HG03469 (cell line): ENCODE data around the gene CELA3A.
"Not testable (repeated sequence)": the region's sequence is repeated elsewhere in the genome, so short reads cannot be mapped to it uniquely, and the experiment has no call there.

Experiments
- ATAC-seq: cut with Tn5 transposase; IDR thresholded peaks from one replicate; pipeline ENCODE4 v1.9.1; 2021; ENCODE audit warnings: mild to moderate bottlenecking, moderate library complexity, moderate number of reproducible peaks; ENCODE audit not compliant: unreplicated experiment

Gene CELA3A

DNA sequence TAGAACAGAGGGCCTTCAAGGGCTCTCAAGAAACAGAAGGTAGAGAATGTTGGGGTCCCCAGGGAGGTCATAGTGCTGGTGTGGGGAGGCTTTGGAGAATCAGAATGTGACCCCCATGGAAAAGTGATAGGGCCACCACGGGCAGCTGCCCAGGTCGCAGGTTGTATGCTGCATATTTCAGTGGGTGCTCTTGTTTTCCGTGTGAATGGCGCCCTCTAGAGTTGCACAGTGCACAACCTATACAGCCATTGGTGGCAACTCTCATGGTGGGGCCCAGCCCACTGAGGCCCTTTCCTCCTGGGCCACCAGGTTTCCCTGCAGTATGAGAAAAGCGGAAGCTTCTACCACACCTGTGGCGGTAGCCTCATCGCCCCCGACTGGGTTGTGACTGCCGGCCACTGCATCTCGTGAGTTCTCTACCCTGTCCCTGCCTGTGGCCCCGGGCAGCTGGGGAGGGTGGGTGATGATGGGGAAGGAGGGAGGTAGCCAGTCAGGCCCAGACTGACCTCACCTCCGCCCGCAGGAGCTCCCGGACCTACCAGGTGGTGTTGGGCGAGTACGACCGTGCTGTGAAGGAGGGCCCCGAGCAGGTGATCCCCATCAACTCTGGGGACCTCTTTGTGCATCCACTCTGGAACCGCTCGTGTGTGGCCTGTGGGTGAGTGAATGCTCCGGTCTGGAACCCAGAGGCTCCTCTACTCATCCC is 20.8 kb upstream of the CELA3A start:
- ATAC-seq, result not testable (repeated sequence)

DNA sequence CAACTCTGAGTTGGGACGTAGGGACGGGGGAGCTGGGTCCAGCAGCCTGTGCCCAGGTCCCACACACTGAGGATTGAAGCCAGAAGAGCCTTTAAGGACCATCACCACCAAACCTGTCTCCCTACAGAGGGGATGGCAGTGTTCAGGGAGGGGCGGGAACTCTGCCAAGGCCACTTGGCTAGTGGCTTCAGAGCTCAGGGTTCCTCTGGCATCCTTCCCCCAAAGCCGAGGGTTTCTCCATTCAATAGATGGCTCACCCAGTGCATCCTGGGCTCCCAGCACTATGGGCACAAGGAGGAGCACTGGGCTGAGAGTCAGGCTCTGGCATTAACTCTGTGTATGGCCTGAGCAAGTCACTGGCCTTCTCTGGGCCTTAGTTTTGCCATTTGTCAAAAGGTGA is 20.2 kb upstream of the CELA3A start:
- ATAC-seq, result not testable (repeated sequence)

DNA sequence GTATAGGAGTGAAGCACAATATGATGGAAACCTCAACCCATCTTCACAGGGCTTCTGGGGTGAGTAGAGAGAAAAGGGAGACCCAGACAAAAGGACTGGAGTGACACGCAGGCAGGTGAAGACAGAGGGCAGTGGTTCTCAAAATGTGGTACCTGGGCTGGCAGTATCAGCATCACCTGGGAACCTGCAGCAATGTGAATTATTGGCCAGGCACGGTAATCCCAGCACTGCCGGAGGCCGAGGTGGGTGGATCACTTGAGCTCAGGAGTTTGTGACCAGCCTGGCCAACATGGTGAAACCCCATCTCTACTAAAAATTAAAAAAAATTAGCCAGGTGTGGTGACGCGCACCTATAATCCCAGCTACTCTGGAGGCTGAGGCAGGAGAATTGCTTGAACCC is 19.3 kb upstream of the CELA3A start:
- not testable (repeated sequence) for ATAC-seq

DNA sequence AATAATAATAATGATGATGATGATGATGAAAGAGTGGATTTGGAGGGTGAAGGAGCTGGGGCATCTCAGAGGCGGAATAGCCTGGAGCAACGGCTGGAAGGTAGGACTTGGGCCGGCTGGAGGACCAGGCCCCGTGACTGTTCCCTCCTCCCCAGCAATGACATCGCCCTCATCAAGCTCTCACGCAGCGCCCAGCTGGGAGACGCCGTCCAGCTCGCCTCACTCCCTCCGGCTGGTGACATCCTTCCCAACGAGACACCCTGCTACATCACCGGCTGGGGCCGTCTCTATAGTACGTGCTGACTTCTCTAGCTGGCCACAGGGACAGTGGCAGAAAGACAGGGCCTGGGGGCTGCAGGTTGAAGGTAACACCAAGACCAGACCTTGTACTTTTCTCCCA is 17.9 kb upstream of the CELA3A start:
- ATAC-seq, result not testable (repeated sequence)

DNA sequence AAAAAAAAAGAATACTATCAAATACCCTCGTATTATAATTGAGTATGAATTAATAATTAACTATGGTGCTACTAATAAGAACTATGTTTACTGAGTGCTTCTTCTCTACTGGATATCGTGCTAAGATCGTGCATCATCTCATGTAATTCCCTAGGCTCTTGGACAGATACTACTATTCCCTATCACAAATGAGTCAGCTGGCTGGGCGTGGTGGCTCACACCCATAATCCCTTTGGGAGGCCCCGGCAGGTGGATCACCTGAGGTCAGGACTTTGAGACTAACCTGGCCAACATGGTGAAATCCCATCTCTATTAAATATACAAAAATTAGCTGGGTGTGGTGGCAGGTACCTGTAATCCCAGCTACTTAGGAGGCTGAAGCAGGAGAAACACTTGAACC is 15.6 kb upstream of the CELA3A start:
- not testable (repeated sequence) for ATAC-seq

DNA sequence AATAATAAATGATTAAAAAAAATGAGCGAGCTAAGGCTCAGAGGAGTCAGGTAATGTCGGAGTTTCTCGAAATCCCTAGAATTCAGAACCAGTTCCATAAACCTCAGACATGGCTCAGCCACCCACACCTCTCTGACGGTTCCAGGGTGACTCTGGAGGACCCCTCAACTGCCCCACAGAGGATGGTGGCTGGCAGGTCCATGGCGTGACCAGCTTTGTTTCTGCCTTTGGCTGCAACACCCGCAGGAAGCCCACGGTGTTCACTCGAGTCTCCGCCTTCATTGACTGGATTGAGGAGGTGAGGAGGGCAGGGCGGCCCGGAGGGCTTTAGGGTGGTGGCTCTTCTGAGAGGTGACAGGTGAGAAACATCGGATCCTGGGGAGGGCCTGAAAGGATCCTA is 15.1 kb upstream of the CELA3A start:
- not testable (repeated sequence) for ATAC-seq

DNA sequence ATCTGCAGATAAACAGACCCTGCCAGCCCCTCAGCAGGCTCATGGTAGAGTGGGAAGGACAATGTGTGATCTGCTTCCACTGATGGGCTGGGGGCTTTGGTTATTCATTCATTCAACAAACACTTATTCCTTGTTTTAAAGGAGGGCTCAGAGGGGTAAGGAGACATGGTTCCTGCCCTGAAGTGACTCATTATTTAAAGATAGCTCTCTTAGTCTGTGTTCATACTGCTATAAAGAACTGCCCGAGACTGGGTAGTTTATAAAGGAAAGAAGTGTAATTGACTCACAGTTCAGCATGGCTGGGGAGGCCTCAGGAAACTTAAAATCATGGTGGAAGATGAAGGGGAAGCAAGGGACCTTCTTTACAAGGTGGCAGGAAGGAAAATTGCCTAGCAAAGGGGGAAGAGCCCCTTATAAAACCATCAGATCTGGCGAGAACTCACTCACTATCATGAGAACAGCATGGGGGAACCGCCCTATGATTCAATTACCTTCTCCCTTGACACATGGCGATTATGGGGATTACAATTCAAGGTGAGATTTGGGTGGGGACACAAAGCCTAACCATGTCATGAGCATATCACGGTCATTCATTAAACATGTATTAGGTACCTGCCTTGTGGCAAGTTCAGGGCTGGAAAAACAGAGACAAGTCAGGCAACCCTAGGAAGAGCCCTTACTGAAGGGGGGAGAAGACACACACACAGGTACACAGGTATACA is 11.6 kb upstream of the CELA3A start:
- not testable (repeated sequence) for ATAC-seq

DNA sequence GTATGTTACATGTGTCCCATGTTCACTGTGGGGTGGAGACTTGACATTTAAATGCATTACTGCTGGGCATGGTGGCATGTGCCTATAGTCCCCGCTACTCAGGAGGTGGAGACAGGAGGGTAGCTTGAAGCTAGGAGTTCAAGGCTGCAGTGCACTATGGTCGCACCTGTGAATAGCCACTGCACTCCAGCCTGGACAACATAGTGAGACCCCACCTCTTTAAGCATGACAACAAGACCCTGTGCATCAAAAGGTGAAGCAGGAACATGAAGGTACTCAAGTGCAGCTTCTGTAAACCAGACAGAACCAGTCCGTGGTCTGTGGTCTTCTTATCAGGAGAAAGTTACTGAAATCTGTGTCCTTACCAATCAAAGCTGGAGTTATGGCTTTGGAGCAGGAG is 9.3 kb upstream of the CELA3A start:
- not testable (repeated sequence) for ATAC-seq

DNA sequence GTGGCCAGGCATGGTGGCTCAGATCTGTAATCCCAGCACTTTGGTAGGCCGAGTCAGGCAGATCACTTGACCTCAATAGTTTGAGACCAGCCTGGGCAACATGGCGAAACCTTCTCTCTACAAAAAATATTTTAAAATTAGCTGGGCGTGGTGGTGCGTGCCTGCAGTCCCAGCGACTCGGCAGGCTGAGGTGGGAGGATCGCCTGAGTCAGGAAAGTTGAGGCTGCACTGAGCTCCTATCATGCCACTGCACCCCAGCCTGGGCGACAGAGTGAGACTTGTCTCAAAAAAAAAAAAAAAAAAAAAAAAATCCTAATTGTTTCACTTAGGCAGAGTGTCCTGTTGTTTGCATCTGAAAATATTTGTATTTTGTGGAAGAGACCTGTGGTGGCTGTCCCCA is 6.7 kb upstream of the CELA3A start:
- ATAC-seq, result not testable (repeated sequence)

DNA sequence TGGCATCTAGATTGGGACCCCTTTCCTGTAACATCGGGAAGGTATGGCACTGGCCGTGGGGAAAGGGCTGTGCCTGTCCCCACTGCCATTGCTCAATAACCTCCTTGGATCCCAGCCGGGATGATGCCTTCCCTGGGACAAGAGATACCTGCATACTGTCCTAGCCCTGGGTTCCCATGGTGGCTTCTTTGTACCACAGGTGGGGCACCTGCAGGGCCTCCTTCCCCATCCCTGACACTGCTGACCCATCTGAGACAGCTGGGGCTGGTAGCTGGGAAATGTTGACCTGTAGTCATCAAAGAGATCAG is 4.8 kb upstream of the CELA3A start:
- ATAC-seq, result not testable (repeated sequence)

DNA sequence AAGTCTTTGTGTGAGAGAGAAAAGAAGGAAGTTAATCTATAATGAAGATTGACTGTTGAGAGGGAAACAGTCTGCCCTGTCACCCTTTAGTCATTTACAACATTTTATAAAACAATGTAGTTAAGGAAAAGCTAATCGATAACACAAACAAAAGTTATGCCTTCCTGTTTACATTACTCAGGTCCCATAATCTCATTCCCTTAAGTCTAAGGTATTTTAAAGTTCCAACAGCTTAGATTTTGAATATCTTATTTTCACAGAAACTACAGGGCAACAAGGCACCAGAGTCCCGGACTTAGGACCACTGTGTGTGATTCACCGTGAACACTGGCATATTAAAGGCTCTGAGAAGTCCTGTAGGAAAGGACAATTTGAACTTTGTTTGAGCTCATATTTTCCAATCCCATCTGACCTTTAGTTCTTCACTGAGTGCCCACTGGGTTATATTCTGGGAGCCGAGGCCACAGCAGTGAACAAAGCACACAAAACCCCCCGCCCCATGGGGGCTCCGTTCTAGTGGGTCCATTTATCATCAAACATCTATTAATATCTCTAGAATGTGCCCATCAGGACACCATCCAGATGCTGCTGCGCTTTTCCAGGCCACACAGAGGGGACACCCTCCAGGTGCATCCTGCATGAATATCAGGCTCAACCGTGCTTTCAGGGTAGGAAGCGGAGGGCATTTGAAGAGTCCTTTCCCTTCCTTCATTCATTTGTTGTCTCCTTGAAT is 3.4 kb upstream of the CELA3A start:
- ATAC-seq, result not testable (repeated sequence)

DNA sequence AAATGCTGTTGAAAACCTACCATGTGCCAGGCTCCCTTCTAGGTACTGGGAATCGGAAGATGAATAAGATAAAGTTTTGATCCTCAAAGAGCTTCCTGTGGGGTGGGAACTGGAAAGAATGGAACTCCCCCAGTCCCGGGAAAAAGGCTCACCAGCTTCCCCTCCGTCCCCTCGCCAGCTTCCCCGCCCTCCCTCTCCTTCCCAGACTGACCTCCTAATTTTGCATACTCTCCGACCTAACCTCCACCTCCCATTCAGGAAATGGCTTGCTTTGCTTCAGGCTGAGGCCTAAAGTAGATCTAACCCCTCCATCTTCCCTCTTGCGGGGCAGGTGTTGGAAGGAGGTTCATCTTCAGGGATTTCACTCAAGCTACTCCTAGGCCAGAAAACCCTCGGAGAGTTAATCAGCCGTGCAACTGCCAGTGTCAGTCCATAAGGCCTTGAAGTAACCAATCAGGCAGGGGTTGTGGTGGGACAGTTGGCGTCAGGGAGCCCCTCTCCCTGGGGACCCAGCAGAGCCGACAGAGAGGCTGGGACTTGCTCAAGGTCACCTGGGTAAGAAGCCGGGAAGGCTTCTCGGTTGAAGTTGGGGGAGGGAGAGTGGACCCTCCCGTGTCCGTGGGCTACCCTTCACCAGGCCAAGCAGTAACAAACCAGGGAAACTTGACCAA is 2.7 kb upstream of the CELA3A start:
- not testable (repeated sequence) for ATAC-seq

DNA sequence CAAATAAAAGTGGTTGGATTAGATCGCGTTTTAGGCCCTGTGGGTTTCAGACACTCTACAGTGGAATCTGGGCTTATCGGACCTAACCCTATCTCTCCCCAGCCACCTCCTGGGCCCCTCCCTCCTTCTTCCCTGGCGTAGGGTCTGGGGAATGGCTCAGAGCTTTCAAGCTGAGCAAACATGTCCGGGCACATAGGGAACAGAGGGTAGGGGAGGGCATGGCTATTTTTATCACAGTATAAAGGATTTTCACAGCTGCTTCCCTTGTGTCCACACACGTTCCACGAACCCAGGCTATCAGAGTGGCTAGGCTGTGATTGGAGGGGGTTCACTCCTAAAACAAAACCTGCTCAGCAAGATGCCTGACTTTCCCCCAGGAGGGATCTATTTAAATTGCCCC is 1.8 kb upstream of the CELA3A start:
- ATAC-seq, result not testable (repeated sequence)

DNA sequence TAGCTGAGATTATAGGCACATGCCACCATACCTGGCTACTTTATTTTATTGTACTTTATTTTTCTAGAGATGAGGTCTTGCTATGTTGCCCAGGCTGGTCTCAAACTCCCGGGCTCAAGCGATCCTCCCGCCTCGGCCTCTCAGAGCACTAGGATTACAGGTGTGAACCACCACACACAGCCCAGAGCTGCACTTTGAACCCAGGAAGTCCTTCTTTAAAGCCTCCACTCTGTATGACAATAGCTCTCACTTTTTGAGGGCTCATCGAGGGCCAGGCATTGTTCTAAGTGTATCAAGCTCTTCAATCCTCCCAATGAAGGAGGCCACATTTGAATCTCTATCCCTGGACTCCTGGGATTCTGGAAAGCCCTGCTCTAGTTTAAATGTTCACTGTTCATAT is 1.0 kb downstream of the CELA3A start:
- ATAC-seq, result not testable (repeated sequence)

DNA sequence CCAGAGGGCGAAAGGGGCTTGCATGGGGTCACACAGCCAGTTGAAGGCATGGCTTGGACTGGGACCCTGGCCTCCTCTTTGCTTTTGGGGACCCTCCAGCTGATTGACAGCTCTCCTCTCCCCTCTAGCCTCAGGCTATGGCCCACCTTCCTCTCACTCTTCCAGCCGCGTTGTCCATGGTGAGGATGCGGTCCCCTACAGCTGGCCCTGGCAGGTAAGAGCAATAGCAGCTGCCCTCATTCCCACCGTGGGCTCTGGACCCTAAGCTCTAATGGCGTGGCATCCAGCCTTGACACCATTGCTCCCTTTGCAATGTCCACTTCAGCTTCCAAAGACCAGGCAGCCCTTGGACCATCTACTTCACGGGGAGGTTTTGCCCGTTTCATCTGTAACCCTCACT is 1.4 kb downstream of the CELA3A start:
- not testable (repeated sequence) for ATAC-seq

DNA sequence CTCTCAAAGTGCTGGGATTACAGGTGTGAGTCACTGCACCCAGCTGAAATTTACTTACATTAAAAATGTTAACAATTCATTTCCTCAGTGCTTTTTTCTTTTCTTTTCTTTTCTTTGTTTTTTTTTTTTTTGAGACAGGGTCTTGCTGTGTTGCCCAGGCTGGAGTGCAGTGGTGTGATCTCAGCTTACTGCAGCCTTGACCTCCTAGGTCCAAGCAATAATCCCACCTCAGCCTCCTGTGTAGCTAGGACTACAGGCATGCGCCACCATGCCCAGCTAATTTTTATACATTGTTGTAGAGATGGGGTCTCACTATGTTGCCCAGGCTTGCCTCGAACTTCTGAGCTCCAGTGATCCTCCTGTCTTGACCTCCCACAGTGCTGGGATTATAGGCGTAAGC is 2.5 kb downstream of the CELA3A start:
- not testable (repeated sequence) for ATAC-seq

DNA sequence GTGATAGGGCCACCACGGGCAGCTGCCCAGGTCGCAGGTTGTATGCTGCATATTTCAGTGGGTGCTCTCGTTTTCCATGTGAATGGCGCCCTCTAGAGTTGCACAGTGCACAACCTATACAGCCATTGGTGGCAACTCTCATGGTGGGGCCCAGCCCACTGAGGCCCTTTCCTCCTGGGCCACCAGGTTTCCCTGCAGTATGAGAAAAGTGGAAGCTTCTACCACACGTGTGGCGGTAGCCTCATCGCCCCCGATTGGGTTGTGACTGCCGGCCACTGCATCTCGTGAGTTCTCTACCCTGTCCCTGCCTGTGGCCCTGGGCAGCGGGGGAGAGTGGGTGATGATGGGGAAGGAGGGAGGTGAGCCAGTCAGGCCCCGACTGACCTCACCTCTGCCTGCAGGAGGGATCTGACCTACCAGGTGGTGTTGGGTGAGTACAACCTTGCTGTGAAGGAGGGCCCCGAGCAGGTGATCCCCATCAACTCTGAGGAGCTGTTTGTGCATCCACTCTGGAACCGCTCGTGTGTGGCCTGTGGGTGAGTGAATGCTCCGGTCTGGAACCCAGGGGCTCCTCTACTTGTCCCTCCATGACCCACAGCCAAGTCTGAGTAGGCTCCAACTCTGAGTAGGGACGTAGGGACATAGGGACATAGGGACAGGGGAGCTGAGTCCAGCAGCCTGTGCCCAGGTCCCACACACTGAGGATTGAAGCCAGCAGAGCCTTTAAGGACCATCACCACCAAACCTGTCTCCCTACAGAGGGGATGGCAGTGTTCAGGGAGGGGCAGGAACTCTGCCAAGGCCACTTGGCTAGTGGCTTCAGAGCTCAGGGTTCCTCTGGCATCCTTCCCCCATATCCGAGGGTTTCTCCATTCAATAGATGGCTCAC is 4.0 kb downstream of the CELA3A start:
- ATAC-seq, result not testable (repeated sequence)

DNA sequence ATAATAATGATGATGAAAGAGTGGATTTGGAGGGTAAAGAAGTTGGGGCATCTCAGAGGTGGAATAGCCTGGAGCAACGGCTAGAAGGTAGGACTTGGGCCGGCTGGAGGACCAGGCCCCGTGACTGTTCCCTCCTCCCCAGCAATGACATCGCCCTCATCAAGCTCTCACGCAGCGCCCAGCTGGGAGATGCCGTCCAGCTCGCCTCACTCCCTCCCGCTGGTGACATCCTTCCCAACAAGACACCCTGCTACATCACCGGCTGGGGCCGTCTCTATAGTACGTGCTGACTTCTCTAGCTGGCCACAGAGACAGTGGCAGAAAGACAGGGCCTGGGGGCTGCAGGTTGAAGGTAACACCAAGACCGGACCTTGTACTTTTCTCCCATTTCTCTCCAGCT is 5.3 kb downstream of the CELA3A start:
- not testable (repeated sequence) for ATAC-seq

DNA sequence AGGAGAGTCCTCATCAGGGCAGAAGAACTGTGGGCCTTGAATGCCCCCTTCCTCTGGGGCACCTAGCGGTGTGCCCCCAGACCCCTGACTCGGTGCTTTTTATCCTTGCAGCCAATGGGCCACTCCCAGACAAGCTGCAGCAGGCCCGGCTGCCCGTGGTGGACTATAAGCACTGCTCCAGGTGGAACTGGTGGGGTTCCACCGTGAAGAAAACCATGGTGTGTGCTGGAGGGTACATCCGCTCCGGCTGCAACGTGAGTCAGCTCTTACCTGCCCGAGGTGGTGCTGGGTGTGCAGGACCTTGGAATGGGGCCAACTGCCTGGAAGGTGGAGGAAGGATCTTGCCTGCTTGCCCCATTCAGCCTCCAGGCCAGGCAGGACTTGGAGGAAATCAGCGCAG is 5.8 kb downstream of the CELA3A start:
- ATAC-seq, result not testable (repeated sequence)

DNA sequence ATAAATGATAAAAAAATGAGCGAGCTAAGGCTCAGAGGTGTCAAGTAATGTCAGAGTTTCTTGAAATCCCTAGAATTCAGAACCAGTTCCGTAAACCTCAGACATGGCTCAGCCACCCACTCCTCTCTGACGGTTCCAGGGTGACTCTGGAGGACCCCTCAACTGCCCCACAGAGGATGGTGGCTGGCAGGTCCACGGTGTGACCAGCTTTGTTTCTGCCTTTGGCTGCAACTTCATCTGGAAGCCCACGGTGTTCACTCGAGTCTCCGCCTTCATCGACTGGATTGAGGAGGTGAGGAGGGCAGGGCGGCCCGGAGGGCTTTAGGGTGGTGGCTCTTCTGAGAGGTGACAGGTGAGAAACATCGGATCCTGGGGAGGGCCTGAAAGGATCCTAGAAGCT is 8.1 kb downstream of the CELA3A start:
- not testable (repeated sequence) for ATAC-seq
